Activated naive CD4-positive, alpha-beta T cell treated with anti-CD3 and anti-CD28 coated beads, Interleukin-2, amount 10 ng/mL, durations not matched to agents 7 days and 5 days (primary cell): ENCODE results near the gene HIF1A.
A peak's percentile ranks its signal among the peaks of the same experiment; 100 is the strongest.
"Not testable (repeated sequence)": the region's sequence is repeated elsewhere in the genome, so short reads cannot be mapped to it uniquely, and the experiment has no call there.

ENCODE experiments used
- CTCF ChIA-PET: fragments of 350-600 bp; sonication (Branson Sonifier 250); formaldehyde crosslinking; loops from one replicate; lab custom pipeline; 2021; ENCODE audit warnings: antibody characterized with exemption; lab: Charles Lee
- DNase-seq: peaks from one replicate; pipeline ENCODE4 v3.0.0-alpha.2; 2020
- H3K27ac Mint-ChIP-seq: one replicate; pipeline ENCODE4 v1.8.0; 2021; ENCODE audit warnings: mild to moderate bottlenecking, moderate library complexity, mixed read lengths
- H3K27me3 Mint-ChIP-seq: one replicate; pipeline ENCODE4 v1.8.0; 2021; ENCODE audit warnings: mild to moderate bottlenecking, mixed read lengths
- H3K36me3 Mint-ChIP-seq: one replicate; pipeline ENCODE4 v1.8.0; 2021; ENCODE audit warnings: mixed read lengths
- H3K4me1 Mint-ChIP-seq: one replicate; pipeline ENCODE4 v1.8.0; 2021; ENCODE audit warnings: mixed read lengths
- H3K4me3 Mint-ChIP-seq: one replicate; pipeline ENCODE4 v1.8.0; 2021; ENCODE audit warnings: mild to moderate bottlenecking, moderate library complexity, mixed read lengths
- H3K9me3 Mint-ChIP-seq: one replicate; pipeline ENCODE4 v1.8.0; 2021; ENCODE audit warnings: mixed read lengths

The HIF1A gene

DNA sequence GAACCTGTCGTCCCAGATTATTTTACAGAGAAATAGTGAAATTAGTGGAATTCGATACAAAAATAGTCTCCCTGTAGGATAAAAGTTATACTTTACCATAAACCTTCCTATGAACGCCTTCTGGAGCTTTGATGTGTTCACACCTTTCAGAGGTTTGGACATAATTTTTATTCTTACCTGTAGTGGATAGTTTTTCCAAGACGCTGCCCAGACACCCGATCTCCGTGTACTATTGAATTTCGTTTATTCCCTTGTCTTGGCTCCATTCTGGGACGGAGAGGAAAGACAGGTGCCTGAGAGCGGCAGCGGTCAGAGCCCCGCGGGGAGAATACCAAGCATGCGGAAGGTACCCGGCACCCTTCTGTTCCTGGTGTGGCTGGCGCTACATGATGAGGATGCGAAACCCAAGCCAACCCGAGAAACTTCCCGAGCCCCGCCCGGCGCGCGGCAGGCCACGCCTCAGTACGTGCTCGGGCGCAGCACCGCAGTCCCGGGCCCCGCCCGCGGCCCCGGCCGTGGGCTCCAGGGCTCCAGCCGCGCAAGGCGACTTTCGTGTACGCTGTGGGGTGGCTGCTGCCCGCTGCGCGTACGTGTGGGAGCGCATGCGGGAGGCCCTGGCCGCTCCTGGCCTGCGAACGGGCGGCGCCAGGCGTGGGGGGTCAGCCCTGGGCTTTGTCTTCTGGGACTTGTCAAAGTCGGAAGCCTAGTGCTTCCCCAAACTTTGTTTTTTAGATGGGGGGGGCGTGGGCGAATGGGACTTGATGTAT lies 55.6 kb downstream of the HIF1A start:
- peak overlapping the region; percentile 95 for H3K4me3 Mint-ChIP-seq
- H3K9me3 Mint-ChIP-seq, result no peaks in the 10 kb centered on the region
- peak overlapping the region; percentile 86 for H3K27ac Mint-ChIP-seq
- CTCF ChIA-PET, result interaction anchor here (0.9 to 2.4 kb wide), 4 partner anchors 9 to 87 kb away, joined by 3 to 23 read pairs (median 4); no protein-coding TSS in a partner anchor
- peaks cover 51% of the 10 kb centered on the region for H3K36me3 Mint-ChIP-seq
- H3K27me3 Mint-ChIP-seq, result peaks cover 5% of the 10 kb centered on the region
- DNase-seq, result peak; percentile 89
- peaks cover 53% of the 10 kb centered on the region for H3K4me1 Mint-ChIP-seq

- peaks cover 47% of the 10 kb centered on the region for H3K36me3 Mint-ChIP-seq
- CTCF ChIA-PET, result interaction anchor here (0.9 to 1.3 kb wide), 3 partner anchors 8 to 86 kb away, joined by 3 to 4 read pairs (median 4); no protein-coding TSS in a partner anchor
- H3K4me1 Mint-ChIP-seq, result peaks cover 50% of the 10 kb centered on the region
- H3K9me3 Mint-ChIP-seq, result no peaks in the 10 kb centered on the region
- peaks cover 12% of the 10 kb centered on the region for H3K27me3 Mint-ChIP-seq
- H3K4me3 Mint-ChIP-seq, result peak overlapping the region; percentile 95
- no peak for DNase-seq
- peak overlapping the region; percentile 45 for H3K27ac Mint-ChIP-seq
Observed at GRCh38 chr14:61751475-61751989, 56.2 kb downstream of the HIF1A start.

GRCh38 chr14:61752626-61753025 lies 57.3 kb downstream of the HIF1A start:
- no peak overlapping the region for H3K4me3 Mint-ChIP-seq
- H3K36me3 Mint-ChIP-seq, result peaks cover 39% of the 10 kb centered on the region
- H3K4me1 Mint-ChIP-seq, result peaks cover 43% of the 10 kb centered on the region
- no peaks in the 10 kb centered on the region for H3K9me3 Mint-ChIP-seq
- no peak overlapping the region for H3K27ac Mint-ChIP-seq
- DNase-seq, result no peak
- CTCF ChIA-PET, result interaction anchor here (1.0 to 2.5 kb wide), 4 partner anchors 9 to 276 kb away, joined by 3 to 8 read pairs (median 7); partner anchors contain the start of gene SNAPC1
- H3K27me3 Mint-ChIP-seq, result peaks cover 22% of the 10 kb centered on the region

- Mint-ChIP-seq H3K27ac (no peak overlapping the region), H3K36me3 (peaks cover 33% of the 10 kb centered on the region), H3K4me3 (no peak overlapping the region), H3K9me3 (no peaks in the 10 kb centered on the region), H3K4me1 (peaks cover 38% of the 10 kb centered on the region), H3K27me3 (peaks cover 22% of the 10 kb centered on the region)
- DNase-seq, result no peak
- CTCF ChIA-PET, result interaction anchor here (0.5 to 2.5 kb wide), 4 partner anchors 8 to 277 kb away, joined by 3 to 8 read pairs (median 7); partner anchors contain the start of gene SNAPC1
Observed at GRCh38 chr14:61753631-61754030, 58.3 kb downstream of the HIF1A start.

GRCh38 chr14:61754627-61755381 lies 59.5 kb downstream of the HIF1A start:
- CTCF ChIA-PET, result interaction anchor here (2.5 kb wide), 1 partner anchor 7 kb away, joined by 7 read pairs; the partner anchor contains the start of gene SNAPC1
- no peak for DNase-seq
- Mint-ChIP-seq H3K27me3 (peaks cover 22% of the 10 kb centered on the region), H3K9me3 (no peaks in the 10 kb centered on the region), H3K4me3 (no peak overlapping the region), H3K27ac (no peak overlapping the region), H3K4me1 (peaks cover 31% of the 10 kb centered on the region), H3K36me3 (peaks cover 28% of the 10 kb centered on the region)

DNA sequence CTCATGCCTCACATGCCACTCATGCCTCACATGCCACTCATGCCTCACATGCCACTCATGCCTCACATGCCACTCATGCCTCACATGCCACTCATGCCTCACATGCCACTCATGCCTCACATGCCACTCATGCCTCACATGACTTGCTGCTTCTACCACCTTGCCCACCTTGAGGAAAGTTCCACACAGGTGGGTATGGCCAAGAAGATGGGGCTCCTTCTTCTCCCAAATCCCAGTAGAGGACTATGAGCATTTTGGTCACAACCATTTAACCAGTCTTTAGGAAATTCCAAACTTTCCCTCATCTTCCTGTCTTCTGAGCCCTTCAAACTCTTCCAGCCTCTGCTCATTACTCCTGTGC lies 60.0 kb downstream of the HIF1A start:
- peaks cover 25% of the 10 kb centered on the region for H3K4me1 Mint-ChIP-seq

DNA sequence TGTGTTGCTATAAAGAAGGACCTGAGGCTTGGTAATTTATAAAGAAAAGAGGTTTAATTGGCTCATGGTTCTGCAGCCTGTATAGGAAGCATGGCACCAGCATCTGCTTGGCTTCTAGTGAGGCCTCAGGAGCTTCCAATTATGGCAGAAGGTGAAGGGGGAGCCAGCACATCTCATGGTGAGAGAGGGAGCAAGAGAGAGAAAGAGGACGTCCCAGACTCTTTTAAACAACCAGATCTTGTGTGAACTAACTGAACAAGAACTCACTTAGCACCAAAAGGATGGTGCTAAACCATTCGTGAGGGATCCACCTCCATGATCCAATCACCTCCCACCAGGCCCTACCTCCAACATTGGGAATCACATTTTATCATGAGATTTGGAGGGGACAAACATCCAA lies 60.8 kb downstream of the HIF1A start:
- Mint-ChIP-seq H3K27me3 (peaks cover 22% of the 10 kb centered on the region), H3K36me3 (peaks cover 22% of the 10 kb centered on the region), H3K9me3 (no peaks in the 10 kb centered on the region), H3K27ac (no peak overlapping the region), H3K4me1 (peaks cover 22% of the 10 kb centered on the region), H3K4me3 (no peak overlapping the region)
- CTCF ChIA-PET, result interaction anchor here (1.8 kb wide), 1 partner anchor 81 kb away, joined by 7 read pairs; no protein-coding TSS in a partner anchor
- no peak for DNase-seq

More for the DNA sequence above, 60.0 kb downstream of the HIF1A start:
- CTCF ChIA-PET, H3K9me3 Mint-ChIP-seq, H3K4me3 Mint-ChIP-seq, DNase-seq: not testable (repeated sequence)
- H3K36me3 Mint-ChIP-seq, result peaks cover 25% of the 10 kb centered on the region
- H3K27ac Mint-ChIP-seq, result peak overlapping the region; percentile 11
- peaks cover 22% of the 10 kb centered on the region for H3K27me3 Mint-ChIP-seq

DNA sequence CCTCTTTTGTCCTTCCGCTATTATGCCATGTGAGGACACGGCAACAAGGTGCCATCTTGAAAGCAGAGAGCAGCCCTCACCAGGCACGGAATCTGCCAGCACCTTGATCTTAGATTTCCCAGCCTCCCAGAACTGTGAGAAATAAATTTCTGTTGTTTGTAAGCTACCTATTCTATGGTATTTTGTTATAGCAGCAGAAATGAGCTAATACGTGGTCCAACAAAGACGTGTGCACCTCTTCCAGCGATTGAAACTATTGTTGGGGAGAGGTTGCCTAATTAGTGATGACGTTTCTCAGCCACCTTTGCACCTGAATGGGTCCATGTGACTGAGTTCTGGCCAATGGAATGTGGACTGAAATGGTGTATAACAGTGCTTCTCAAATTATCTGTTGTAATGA lies 64.6 kb downstream of the HIF1A start:
- H3K27ac Mint-ChIP-seq, result no peak overlapping the region
- CTCF ChIA-PET, result interaction anchor here (0.6 to 1.7 kb wide), 2 partner anchors 8 to 255 kb away, joined by 3 to 4 read pairs; no protein-coding TSS in a partner anchor

GRCh38 chr14:61761557-61761956 lies 66.2 kb downstream of the HIF1A start:
- Mint-ChIP-seq H3K27me3 (peaks cover 14% of the 10 kb centered on the region), H3K36me3 (peaks cover 17% of the 10 kb centered on the region), H3K27ac (peak overlapping the region; percentile 100)

More for the DNA sequence above, 64.6 kb downstream of the HIF1A start:
- Mint-ChIP-seq H3K27me3 (peaks cover 26% of the 10 kb centered on the region), H3K9me3 (no peaks in the 10 kb centered on the region), H3K4me3 (no peak overlapping the region), H3K4me1 (peaks cover 37% of the 10 kb centered on the region), H3K36me3 (peaks cover 16% of the 10 kb centered on the region)
- no peak for DNase-seq

DNA sequence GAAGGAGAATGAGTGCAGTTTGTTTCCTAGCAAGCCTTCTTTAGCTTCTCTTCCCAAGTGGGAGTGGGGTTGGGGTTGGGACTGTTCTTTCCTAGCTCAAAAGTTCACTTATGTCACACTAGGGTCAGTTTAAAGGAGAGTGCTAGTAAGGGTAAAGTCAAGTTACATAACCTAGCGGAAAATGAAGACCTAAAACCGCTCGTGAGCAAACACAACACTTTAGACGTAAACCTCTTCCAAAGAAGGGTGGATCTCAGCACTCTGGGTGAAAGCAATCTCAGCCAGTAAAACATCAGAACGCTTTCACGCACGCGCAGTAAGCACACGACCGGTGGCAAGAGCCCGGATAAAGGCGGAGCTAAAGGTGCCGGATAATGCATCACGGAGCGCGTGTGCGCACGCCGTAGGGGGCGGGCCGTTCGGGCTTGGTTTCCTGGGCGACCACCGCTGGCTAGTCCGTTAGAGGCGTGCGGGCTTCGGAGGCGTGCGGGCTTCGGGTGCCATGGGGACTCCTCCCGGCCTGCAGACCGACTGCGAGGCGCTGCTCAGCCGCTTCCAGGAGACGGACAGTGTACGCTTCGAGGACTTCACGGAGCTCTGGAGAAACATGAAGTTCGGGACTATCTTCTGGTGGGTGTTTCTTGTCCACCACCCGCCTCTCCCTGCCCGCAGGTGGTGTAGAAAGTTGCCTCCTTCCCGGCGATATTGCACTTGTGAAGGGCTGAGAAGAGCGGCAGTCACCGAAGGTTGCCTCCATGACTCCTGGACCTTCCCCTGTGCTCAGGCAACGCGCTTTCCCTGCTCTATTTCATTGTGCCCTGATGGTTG lies 66.9 kb downstream of the HIF1A start, which contains the start of gene SNAPC1:
Gene SNAPC1, plus strand, starts transcription at position 462 of the 828 bp plus-strand sequence. Its CDS starts 41 bp downstream, at position 503.
- Mint-ChIP-seq H3K4me1 (peaks cover 49% of the 10 kb centered on the region), H3K4me3 (peak within 1 kb of the TSS; percentile 98), H3K36me3 (peaks cover 17% of the 10 kb centered on the region), H3K9me3 (no peaks in the 10 kb centered on the region), H3K27me3 (peaks cover 8% of the 10 kb centered on the region), H3K27ac (peak within 1 kb of the TSS; percentile 100)
- CTCF ChIA-PET, result interaction anchor here (0.6 to 4.4 kb wide), 10 partner anchors 9 to 477 kb away, joined by 3 to 32 read pairs (median 3); no protein-coding TSS in a partner anchor
- peak; percentile 99 for DNase-seq

More at GRCh38 chr14:61761557-61761956, 66.2 kb downstream of the HIF1A start:
- DNase-seq, result no peak
- H3K4me1 Mint-ChIP-seq, result peaks cover 49% of the 10 kb centered on the region
- CTCF ChIA-PET, result interaction anchor here (0.9 to 4.4 kb wide), 8 partner anchors 8 to 476 kb away, joined by 3 to 32 read pairs (median 4); no protein-coding TSS in a partner anchor
- H3K4me3 Mint-ChIP-seq, result peak overlapping the region; percentile 98
- H3K9me3 Mint-ChIP-seq, result no peaks in the 10 kb centered on the region

- H3K36me3 Mint-ChIP-seq, result peaks cover 32% of the 10 kb centered on the region
- H3K4me1 Mint-ChIP-seq, result peaks cover 49% of the 10 kb centered on the region
- DNase-seq, result no peak
- CTCF ChIA-PET, result interaction anchor here (0.9 to 4.4 kb wide), 2 partner anchors 9 to 73 kb away, joined by 3 to 32 read pairs; no protein-coding TSS in a partner anchor
- no peak overlapping the region for H3K27ac Mint-ChIP-seq
- peak overlapping the region; percentile 98 for H3K4me3 Mint-ChIP-seq
- H3K9me3 Mint-ChIP-seq, result no peaks in the 10 kb centered on the region
- H3K27me3 Mint-ChIP-seq, result peaks cover 4% of the 10 kb centered on the region
Observed at GRCh38 chr14:61764342-61765122, 69.2 kb downstream of the HIF1A start.

GRCh38 chr14:61765225-61765943 lies 70.1 kb downstream of the HIF1A start:
- no peak for DNase-seq
- CTCF ChIA-PET, result interaction anchor here (0.9 to 1.1 kb wide), 2 partner anchors 9 to 36 kb away, joined by 3 read pairs; no protein-coding TSS in a partner anchor
- H3K4me3 Mint-ChIP-seq, result no peak overlapping the region
- no peak overlapping the region for H3K27ac Mint-ChIP-seq
- peaks cover 49% of the 10 kb centered on the region for H3K4me1 Mint-ChIP-seq
- peaks cover 4% of the 10 kb centered on the region for H3K27me3 Mint-ChIP-seq
- H3K9me3 Mint-ChIP-seq, result no peaks in the 10 kb centered on the region
- peaks cover 38% of the 10 kb centered on the region for H3K36me3 Mint-ChIP-seq
